ENCODE measurements around the gene LRP10. TPM values are rescaled to one million over a fixed set of nuclear protein-coding genes. Genes with fewer than 3 reads are reported as not detected.

Gene LRP10
- polyA plus RNA-seq, 4 donors = 83.8 to 104 (median 90.0) TPM

- no peak for DNase-seq (ENCODE audit: low read depth in 4 of 4, low spot score in 3 of 4)
Measured at GRCh38 chr14:22884076-22884737, 12.7 kb downstream of the LRP10 start.

DNA sequence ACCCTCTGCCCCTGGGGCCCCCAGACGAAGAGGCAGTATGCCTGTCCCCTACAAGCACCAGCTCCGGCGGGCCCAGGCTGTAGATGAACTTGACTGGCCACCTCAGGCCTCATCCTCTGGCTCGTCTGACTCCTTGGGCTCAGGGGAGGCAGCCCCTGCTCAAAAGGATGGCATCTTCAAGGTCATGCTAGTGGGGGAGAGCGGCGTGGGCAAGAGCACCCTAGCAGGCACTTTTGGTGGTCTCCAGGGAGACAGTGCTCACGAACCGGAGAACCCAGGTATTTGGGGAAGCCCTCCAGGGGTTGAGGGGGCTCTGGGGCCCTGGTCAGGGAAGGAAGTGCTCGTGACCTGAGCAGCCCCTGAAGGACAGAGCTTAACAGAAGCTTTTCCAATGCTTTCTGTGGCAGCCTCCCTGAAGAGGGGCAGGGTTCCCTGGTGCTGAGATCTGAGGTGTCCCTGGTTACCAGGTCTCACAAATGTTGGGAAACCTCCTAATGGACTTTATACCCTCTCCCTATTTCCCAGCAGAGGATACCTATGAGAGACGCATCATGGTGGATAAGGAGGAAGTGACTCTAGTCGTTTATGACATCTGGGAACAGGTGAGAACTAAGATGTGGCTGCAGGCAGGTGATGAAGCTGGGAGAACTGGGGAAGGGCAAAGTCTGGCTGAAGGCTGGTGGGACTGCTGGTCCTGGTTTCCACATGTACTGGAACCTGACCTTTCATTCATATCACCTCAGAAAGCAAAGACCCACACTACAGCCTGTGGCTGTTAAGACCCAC is 13.4 kb downstream of the LRP10 start:
- no peak for DNase-seq (ENCODE audit: low read depth in 4 of 4, low spot score in 3 of 4)

DNA sequence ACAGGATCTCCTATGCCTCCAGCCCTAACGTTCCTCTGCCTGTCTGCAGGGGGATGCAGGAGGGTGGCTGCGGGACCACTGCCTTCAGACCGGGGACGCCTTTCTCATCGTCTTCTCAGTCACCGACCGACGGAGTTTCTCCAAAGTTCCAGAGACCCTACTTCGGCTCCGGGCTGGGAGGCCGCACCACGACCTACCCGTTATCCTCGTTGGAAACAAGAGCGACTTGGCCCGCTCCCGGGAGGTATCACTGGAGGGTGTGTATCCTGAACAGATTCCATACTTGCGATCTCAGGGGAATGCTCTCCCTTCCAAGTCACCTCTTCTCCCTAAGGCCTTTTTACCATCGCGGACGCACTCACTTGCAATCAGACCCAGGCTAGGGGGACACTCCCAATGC is 14.4 kb downstream of the LRP10 start:
- DNase-seq (ENCODE audit: low read depth in 4 of 4, low spot score in 3 of 4) = no peak

DNA sequence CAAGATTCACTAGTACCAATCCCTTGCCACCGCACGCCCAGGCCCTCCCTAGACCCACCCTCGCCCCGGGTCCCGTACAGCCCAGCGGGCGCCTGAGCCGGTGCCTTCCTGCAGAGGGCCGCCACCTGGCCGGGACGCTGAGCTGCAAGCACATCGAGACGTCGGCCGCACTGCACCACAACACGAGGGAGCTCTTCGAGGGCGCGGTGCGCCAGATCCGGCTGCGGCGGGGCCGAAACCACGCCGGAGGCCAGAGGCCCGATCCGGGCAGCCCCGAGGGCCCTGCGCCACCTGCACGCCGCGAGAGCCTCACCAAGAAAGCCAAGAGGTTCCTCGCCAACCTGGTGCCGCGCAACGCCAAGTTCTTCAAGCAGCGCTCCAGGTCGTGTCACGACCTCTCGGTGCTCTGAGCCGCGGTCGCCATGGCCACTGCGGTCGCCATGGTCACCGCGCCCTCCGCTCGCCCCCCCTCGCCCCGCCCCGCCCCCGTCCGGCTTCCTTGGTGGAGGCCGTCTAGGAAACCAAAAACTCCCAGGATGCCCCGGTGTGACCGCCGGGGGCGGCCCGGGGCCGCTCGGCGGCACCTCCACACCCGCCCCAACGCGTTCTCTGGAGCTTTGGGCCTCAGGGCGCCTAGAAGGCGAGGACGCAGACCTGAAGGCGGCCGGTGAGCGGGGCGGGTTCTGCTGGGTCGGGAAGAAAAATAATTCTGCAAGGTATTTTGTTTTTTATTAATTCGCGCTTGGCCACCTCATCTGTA is 15.1 kb downstream of the LRP10 start:
- peak in 3 of 4 donors; percentile 49 to 69 (median 58) for DNase-seq (ENCODE audit: low read depth in 4 of 4, low spot score in 3 of 4)

DNA sequence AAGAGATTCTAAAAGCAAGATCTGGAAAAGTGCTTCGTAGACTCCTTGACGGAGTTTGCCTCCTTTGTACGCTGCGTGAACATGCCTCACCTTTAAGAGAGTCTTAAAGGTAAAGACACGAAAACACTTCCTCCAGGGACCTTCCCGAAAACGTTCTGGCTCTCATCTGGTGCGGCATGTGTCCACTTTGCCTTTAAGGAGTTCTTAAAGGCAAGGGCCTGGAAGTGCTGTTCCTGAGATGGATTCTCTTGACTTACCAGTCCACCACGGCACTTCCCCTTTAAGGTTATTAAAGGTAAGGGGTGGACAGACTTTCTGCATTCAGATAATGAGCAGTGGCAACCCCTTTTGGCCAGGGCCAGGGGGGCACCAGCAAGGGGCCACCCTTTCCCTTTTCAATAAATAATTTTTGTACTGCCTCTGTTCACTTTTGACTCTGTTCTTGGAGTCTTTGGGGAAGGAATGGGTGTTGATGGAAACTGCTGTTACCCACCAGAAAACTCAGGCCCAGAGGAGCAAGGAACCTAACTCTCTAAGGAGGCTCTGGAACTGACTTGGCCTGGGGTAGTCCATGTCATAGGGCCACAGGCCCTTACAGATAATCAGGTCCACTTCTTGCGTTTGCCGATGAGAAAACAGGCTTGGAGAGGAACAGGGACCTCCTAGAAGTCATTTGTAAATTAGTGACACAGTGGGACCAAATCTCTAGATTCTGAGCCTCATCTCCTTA is 15.9 kb downstream of the LRP10 start:
- peak in 3 of 4 donors; percentile 75 to 89 (median 86) for DNase-seq (ENCODE audit: low read depth in 4 of 4, low spot score in 3 of 4)

GRCh38 chr14:22887990-22888378 is 16.4 kb downstream of the LRP10 start:
- DNase-seq (ENCODE audit: low read depth in 4 of 4, low spot score in 3 of 4) = no peak

DNA sequence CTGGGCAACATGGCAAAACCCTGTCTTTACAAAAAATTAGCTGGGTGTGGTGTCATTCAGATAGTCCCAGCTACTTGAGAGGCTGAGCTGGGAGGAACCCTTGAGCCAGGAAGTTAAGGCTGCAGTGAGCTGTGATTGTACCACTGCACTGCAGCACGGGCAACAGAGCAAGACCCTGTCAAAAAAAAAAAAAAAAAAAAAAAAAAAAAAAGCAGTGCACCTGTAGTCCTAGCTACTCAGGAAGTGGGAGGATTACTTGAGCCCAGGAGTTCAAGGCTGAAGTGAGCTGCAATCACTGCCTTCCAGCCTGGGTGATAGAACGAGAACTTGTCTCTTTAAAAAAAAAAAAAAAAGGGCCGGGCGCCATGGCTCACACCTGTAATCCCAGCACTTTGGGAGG is 17.1 kb downstream of the LRP10 start:
- no peak for DNase-seq (ENCODE audit: low read depth in 4 of 4, low spot score in 3 of 4)

- no peak for DNase-seq (ENCODE audit: low read depth in 4 of 4, low spot score in 3 of 4)
Measured at GRCh38 chr14:22890416-22890815, 18.9 kb downstream of the LRP10 start.

GRCh38 chr14:22892488-22892887 is 20.9 kb downstream of the LRP10 start:
- no peak for DNase-seq (ENCODE audit: low read depth in 4 of 4, low spot score in 3 of 4)

DNA sequence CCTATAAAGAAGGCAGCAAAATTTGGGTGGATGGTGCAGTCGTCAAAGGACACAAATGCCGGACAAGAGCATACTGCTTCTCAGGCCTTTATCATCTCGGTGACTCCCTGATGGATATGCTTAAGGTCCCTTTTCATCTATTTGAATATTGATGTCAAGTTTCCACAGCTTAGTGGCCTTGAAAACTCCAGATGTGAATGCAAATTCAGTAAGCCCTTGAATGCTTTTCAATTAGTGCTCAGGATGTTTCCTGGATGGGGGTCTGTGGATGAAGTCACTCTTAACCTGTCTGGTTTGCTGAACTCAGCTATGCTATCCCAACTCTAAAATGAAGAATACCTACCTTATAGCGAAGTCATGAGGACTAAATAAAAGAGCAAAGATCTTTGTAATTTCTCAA is 22.2 kb downstream of the LRP10 start:
- no peak for DNase-seq (ENCODE audit: low read depth in 4 of 4, low spot score in 3 of 4)

GRCh38 chr14:22895402-22895801 is 23.9 kb downstream of the LRP10 start:
- DNase-seq (ENCODE audit: low read depth in 4 of 4, low spot score in 3 of 4) = no peak

DNA sequence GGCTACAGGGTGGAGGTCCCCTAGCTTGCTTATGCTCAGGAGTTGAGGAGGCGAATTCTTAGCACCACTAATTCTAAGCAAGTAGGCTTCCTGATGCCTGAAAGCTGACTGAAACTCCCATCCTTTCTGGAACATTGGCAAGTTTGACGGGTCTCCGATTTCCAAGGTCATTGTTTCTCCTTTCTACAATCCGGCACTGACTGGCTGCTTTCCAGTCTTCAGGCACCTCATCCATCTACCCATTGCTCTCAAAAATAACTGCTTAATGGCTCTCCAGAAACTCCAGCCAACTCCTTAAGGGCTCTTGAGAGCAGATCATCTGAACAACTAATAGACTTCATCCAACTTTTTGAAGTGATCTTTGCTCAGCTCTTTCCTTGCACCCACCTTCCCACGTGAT is 24.8 kb downstream of the LRP10 start:
- DNase-seq (ENCODE audit: low read depth in 4 of 4, low spot score in 3 of 4) = no peak

GRCh38 chr14:22896760-22897159 is 25.2 kb downstream of the LRP10 start:
- no peak for DNase-seq (ENCODE audit: low read depth in 4 of 4, low spot score in 3 of 4)

DNA sequence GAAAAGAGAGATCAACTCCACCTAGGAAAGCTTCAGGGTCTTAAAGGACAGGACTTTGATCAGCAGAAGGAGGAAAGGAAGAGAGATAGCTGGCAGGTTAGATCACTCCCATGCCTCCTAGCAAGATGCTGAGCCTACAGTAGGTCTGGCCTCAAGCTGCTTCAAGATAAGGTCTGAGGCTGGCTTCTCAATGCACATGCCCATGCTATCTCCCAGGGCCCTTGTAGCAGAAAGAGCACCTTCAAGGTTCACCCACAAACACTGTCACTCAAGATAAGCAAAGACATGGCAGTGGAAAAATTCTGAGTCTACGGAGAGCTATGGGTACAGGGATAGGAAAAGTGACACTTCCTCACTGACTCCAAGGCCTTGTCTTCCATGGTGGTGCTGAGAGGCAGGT is 25.8 kb downstream of the LRP10 start:
- no peak for DNase-seq (ENCODE audit: low read depth in 4 of 4, low spot score in 3 of 4)

- DNase-seq (ENCODE audit: low read depth in 4 of 4, low spot score in 3 of 4) = no peak
Measured at GRCh38 chr14:22898302-22899090, 27.0 kb downstream of the LRP10 start.

DNA sequence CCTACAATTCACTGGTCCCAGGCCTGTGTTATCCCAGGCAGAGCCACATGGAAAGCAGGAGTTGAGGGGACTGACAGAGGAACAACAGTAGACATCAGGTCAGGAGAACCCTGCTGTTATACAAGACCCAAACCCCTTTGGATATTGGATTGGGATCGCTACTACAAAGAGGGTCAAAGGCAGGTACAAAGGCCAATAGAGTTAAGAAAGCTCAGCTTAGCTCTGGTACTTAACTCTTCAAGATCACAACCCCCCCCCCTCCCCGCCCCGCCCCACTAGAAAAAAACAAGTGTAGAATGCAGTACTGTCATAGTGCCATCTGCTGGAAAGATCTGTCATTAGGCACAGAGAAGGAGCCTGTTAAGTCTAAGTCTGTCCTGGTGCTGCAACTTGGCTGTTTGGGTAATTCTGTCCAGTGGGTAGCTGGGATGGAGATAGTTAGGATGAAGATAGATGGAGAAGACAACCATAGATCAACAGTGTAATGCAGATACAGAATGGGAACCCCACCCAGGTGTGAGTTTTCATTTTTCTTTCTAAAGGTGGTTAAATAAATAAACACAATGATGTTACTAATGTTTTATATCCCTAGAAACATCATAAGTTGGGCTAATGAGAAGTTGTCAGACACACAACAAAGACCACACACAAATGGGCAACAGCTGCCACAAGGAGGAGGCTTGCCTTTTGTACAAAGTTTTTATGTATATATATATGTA is 28.7 kb downstream of the LRP10 start:
- DNase-seq (ENCODE audit: low read depth in 4 of 4, low spot score in 3 of 4) = no peak

DNA sequence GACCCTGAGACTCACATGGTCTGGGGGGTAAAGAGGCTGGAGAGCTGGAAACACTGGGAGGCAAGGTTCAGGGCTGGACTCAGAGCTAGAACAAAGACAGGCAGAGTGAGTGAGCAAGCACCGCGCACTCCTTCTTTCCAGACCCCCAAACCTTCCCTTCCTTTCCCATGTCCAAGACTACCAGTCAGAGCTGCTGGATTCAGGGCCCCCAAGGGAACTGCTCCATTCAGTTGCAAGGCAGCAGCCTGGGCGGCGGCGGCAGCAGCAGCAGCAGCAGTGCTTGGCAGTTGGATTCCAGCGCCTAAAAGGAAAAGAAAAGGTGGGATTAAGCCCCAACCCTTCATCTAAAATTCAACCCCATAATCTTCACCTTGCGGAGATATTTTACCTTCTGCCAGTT is 30.3 kb downstream of the LRP10 start:
- no peak for DNase-seq (ENCODE audit: low read depth in 4 of 4, low spot score in 3 of 4)

DNA sequence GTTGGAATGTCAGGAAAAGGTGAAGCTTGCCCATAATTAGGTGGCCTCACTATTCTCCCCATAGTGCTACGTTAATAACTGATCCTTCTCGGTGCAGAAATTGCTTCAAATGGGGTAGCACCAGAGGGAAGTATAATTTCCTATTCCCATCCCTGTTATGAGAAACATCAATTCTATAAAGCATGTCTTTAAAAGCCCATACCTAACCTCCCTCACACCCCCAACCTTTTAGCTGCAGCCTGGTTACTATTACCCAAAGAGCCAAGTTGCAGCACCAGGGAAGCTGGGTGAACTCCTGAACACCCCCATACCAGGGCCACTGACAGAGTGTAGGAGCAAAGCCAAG is 32.2 kb downstream of the LRP10 start:
- DNase-seq (ENCODE audit: low read depth in 4 of 4, low spot score in 3 of 4) = no peak

GRCh38 chr14:22905627-22906026 is 34.1 kb downstream of the LRP10 start:
- DNase-seq (ENCODE audit: low read depth in 4 of 4, low spot score in 3 of 4) = no peak

GRCh38 chr14:22906073-22906472 is 34.5 kb downstream of the LRP10 start:
- DNase-seq (ENCODE audit: low read depth in 4 of 4, low spot score in 3 of 4) = no peak
